Bronchial epithelial cell (primary cell): ENCODE measurements around the gene RHOT2. TPM values are rescaled to one million over a fixed set of nuclear protein-coding genes. Genes with fewer than 3 reads are reported as not detected.

Source experiments
- DNase-seq: peaks from one replicate; pipeline ENCODE4 v3.0.0-alpha.2; 2010; ENCODE audit warnings: low read depth
- FAIRE-seq: peaks from 2 replicates; lab custom pipeline; 2011; peaks lifted over from hg19 to GRCh38; lab: Jason Lieb, UNC
- H3K27me3 ChIP-seq: 2 replicates; pipeline ENCODE4 v1.5.1; 2011; ENCODE audit warnings: low read length; ENCODE audit not compliant: control insufficient read depth, insufficient read depth
- H3K36me3 ChIP-seq: 2 replicates; pipeline ENCODE4 v1.5.1; 2011; ENCODE audit warnings: low read length; ENCODE audit not compliant: control insufficient read depth, insufficient read depth
- H3K4me3 ChIP-seq: 2 replicates; pipeline ENCODE4 v1.5.1; 2011; ENCODE audit warnings: mild to moderate bottlenecking, low read depth, low read length, control low read depth
- total RNA-seq: library from RNA; depleted of rRNA; stranded (reverse); fragments of >200 nt; gene quantifications from 2 replicates; pipeline ENCODE4 v1.2.1, GENCODE V29; 2014
- TF ChIP-seq, protein P1 (sequence below): IDR thresholded peaks from 2 replicates; pipeline ENCODE4 v1.5.1; 2011; ENCODE audit warnings: mild to moderate bottlenecking, moderate library complexity, low read length, control low read depth, inconsistent platforms; ENCODE audit not compliant: insufficient read depth, severe bottlenecking

RHOT2 gene
- total RNA-seq, 1 donor from 2014 or later: 44.5 TPM

GRCh38 chr16:658679-659571 lies 9.0 kb upstream of the RHOT2 start:
- FAIRE-seq: no peak
- TF ChIP-seq, protein P1, sequence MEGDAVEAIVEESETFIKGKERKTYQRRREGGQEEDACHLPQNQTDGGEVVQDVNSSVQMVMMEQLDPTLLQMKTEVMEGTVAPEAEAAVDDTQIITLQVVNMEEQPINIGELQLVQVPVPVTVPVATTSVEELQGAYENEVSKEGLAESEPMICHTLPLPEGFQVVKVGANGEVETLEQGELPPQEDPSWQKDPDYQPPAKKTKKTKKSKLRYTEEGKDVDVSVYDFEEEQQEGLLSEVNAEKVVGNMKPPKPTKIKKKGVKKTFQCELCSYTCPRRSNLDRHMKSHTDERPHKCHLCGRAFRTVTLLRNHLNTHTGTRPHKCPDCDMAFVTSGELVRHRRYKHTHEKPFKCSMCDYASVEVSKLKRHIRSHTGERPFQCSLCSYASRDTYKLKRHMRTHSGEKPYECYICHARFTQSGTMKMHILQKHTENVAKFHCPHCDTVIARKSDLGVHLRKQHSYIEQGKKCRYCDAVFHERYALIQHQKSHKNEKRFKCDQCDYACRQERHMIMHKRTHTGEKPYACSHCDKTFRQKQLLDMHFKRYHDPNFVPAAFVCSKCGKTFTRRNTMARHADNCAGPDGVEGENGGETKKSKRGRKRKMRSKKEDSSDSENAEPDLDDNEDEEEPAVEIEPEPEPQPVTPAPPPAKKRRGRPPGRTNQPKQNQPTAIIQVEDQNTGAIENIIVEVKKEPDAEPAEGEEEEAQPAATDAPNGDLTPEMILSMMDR: no peak

DNA sequence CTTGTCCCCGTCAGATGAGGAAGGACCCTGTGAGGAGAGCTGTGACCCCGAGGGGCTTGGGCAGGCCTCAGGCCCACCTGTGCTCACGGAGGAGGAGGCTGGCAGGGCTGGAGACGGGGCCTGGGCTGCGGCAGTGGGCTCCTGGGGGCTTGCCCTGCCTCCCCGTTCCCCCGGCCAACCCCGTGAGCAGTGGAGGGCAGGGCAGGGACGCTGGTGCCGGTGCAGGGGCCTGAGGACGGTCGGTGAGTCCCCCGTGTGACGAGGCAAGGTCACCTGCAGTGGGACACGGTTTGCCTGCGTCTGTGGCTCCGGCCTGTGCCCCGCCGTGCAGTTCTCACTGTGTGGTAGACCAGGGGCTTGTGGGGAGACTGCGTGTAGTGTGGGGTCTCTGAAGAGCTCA lies 8.3 kb upstream of the RHOT2 start:
- DNase-seq: no peak
- peaks cover 11% of the 10 kb centered on the region for H3K36me3 ChIP-seq
- H3K4me3 ChIP-seq: no peak overlapping the region
- H3K27me3 ChIP-seq: no peaks in the 10 kb centered on the region
- TF ChIP-seq, protein P1: no peak
- no peak for FAIRE-seq

More at GRCh38 chr16:658679-659571, 9.0 kb upstream of the RHOT2 start:
- Histone ChIP-seq H3K36me3 (peaks cover 11% of the 10 kb centered on the region), H3K4me3 (no peak overlapping the region), H3K27me3 (no peaks in the 10 kb centered on the region)
- DNase-seq: no peak

DNA sequence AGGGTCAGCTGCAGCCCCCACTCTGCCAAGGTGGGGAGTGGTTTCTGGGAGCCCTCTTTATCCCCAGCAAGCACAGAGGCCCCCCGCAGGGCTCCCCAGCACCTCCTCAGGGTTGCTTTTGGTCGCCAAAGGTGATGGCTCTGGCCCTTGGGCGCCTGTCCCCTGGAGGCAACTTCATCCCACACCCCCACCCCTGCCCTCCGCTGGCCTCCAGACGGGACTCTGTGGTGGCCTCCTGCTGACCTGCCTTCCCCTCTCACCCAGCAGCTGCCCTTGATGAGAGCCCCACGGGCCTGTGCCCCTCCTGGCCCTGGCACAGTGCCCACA lies 7.8 kb upstream of the RHOT2 start:
- FAIRE-seq: no peak
- no peak overlapping the region for H3K4me3 ChIP-seq
- DNase-seq: no peak
- TF ChIP-seq, protein P1: no peak
- no peaks in the 10 kb centered on the region for H3K27me3 ChIP-seq
- peaks cover 11% of the 10 kb centered on the region for H3K36me3 ChIP-seq

- DNase-seq: peak; percentile 65
- no peak for FAIRE-seq
- no peak overlapping the region for H3K4me3 ChIP-seq
These were observed 7.3 kb upstream of the RHOT2 start for GRCh38 chr16:660459-661183.

DNA sequence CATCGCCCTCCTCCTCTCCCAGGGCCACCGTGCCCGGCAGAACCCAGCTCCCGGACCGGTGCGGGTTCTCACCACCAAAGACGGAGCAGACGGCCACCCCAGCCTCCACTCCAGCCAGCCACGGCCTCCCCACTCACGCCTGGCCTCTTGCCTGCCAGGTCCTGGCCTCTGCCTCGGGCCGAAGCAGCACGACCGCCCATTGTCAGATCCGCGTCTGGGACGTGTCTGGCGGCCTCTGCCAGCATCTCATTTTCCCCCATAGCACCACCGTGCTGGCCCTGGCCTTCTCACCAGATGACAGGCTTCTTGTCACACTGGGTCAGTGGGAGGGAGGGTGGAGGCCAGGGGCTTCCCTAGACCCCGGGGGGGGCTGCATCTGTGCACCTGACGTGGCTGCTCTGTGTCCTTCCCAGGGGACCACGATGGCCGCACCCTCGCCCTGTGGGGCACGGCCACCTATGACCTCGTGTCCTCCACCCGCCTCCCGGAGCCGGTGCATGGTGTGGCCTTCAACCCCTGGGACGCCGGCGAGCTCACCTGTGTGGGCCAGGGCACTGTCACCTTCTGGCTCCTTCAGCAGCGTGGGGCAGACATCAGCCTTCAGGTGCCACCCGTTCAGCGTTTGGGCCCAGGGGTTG lies 6.6 kb upstream of the RHOT2 start:
- Histone ChIP-seq H3K36me3 (peaks cover 8% of the 10 kb centered on the region), H3K27me3 (no peaks in the 10 kb centered on the region), H3K4me3 (no peak overlapping the region)
- DNase-seq: no peak
- no peak for FAIRE-seq
- TF ChIP-seq, protein P1: no peak

More at GRCh38 chr16:660459-661183, 7.3 kb upstream of the RHOT2 start:
- TF ChIP-seq, protein P1: peak; percentile 69
- H3K36me3 ChIP-seq: peaks cover 8% of the 10 kb centered on the region
- no peaks in the 10 kb centered on the region for H3K27me3 ChIP-seq
